Activated gamma-delta T cell treated with Interleukin-2 at 50 U/mL for 16 hours (primary cell): ENCODE results near the gene NOL12.
"Not testable (repeated sequence)": the region's sequence is repeated elsewhere in the genome, so short reads cannot be mapped to it uniquely, and the experiment has no call there.

ENCODE experiments used
- DNase-seq: peaks from one replicate; pipeline ENCODE4 v3.0.0-alpha.2; 2020

Gene NOL12

GRCh38 chr22:37681001-37681424 is 5.1 kb upstream of the NOL12 start:
- DNase-seq = no peak

GRCh38 chr22:37681556-37682049 is 4.5 kb upstream of the NOL12 start:
- peak; percentile 70 for DNase-seq

- no peak for DNase-seq
These were observed 1.1 kb upstream of the NOL12 start for GRCh38 chr22:37684803-37685615.

- no peak for DNase-seq
These were observed 4.3 kb downstream of the NOL12 start for GRCh38 chr22:37690407-37690806.

GRCh38 chr22:37690901-37691504 is 4.9 kb downstream of the NOL12 start:
- no peak for DNase-seq

- no peak for DNase-seq
These were observed 6.6 kb downstream of the NOL12 start for GRCh38 chr22:37692627-37693285.

- not testable (repeated sequence) for DNase-seq
These were observed 8.0 kb downstream of the NOL12 start for GRCh38 chr22:37694131-37694530.

- not testable (repeated sequence) for DNase-seq
These were observed 10.1 kb downstream of the NOL12 start for GRCh38 chr22:37696260-37696656.

- peak; percentile 78 for DNase-seq
These were observed 10.8 kb downstream of the NOL12 start, which contains the start of gene TRIOBP for GRCh38 chr22:37696657-37697537. TSS of gene TRIOBP (plus strand) at chr22:37697048. CDS start at chr22:37701366, 4,318 bp downstream.

- no peak for DNase-seq
These were observed 11.3 kb downstream of the NOL12 start for GRCh38 chr22:37697538-37697835.

GRCh38 chr22:37701141-37701786 is 15.1 kb downstream of the NOL12 start:
- DNase-seq = no peak

GRCh38 chr22:37703906-37704305 is 17.8 kb downstream of the NOL12 start:
- no peak for DNase-seq

- DNase-seq = no peak
These were observed 18.5 kb downstream of the NOL12 start for GRCh38 chr22:37704645-37705044.

- no peak for DNase-seq
These were observed 19.1 kb downstream of the NOL12 start for GRCh38 chr22:37705205-37705604.

GRCh38 chr22:37708580-37709444 is 22.7 kb downstream of the NOL12 start:
- DNase-seq = no peak

- no peak for DNase-seq
These were observed 23.3 kb downstream of the NOL12 start for GRCh38 chr22:37709445-37709765.

- DNase-seq = no peak
These were observed 24.5 kb downstream of the NOL12 start for GRCh38 chr22:37710675-37711074.

GRCh38 chr22:37711490-37711889 is 25.3 kb downstream of the NOL12 start:
- no peak for DNase-seq

- DNase-seq = no peak
These were observed 27.6 kb downstream of the NOL12 start for GRCh38 chr22:37713761-37714160.

- DNase-seq = no peak
These were observed 28.5 kb downstream of the NOL12 start for GRCh38 chr22:37714634-37715033.

- DNase-seq = no peak
These were observed 29.6 kb downstream of the NOL12 start for GRCh38 chr22:37715760-37716159.
